Sciatic nerve (tissue), 2 donors: ENCODE data around the gene REEP6. TPM values are rescaled to one million over a fixed set of nuclear protein-coding genes. Genes with fewer than 3 reads are reported as not detected.

Source experiments
- ATAC-seq: fragments of 200-7000 bp; cut with Tn5 transposase; one replicate; pipeline ENCODE4 v1.9.1; 2020; ENCODE audit warnings: mild to moderate bottlenecking, moderate library complexity
- DNase-seq: peaks from one replicate; pipeline ENCODE4 v3.0.0-alpha.2; 2020; ENCODE audit warnings: low spot score
- intact Hi-C: fragments of 100-400 bp; cut with DNase I; formaldehyde crosslinking; loops from one replicate; pipeline ENCODE4 v1.14.2; 2022
- total RNA-seq: library from RNA; stranded (reverse); fragmentation: NEBNext Ultra II Directional; extraction: Animal tissue kit (Norgen Biotek cat#: 25700); gene quantifications from one replicate; pipeline ENCODE4 v1.2.1, GENCODE V29; 2021
- donor health status: DM: no; HTN: no; CAD: no.
- donor health status: DM: no; HTN: no; CAD: no.

REEP6 gene
- total RNA-seq, 1 donor from 2014 or later, result 3.9 TPM

DNA sequence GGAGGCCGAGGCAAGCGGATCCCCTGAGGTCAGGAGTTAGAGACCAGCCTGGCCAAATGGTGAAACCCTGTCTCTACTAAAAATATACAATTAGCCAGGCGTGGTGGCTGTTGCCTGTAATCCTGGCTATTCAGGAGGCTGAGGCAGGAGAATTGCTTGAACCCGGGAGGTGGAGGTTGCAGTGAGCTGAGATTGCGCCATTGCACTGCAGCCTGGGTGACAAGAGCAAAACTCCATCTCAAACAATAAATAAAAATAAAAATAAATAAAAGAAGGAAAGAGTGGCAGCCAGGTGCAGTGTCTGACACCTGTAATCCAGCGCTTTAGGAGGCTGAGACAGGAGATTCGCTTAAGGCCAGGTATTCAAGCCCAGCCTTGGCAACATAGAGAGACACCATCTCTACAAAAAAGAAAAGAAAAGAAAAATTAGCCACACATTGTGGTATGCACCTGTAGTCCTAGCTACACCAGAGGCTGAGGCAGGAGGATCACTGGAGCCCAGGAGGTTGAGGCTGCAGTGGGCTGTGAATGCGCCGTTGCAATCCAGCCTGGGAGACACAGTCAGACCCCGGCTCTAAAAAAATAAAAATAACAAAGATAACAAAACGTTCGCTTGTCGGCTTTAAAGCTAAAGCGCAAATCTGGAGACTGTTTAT lies 11.6 kb downstream of the REEP6 start:
- intact Hi-C loops, result no loop called here
- DNase-seq (no peak), ATAC-seq (no peak)

DNA sequence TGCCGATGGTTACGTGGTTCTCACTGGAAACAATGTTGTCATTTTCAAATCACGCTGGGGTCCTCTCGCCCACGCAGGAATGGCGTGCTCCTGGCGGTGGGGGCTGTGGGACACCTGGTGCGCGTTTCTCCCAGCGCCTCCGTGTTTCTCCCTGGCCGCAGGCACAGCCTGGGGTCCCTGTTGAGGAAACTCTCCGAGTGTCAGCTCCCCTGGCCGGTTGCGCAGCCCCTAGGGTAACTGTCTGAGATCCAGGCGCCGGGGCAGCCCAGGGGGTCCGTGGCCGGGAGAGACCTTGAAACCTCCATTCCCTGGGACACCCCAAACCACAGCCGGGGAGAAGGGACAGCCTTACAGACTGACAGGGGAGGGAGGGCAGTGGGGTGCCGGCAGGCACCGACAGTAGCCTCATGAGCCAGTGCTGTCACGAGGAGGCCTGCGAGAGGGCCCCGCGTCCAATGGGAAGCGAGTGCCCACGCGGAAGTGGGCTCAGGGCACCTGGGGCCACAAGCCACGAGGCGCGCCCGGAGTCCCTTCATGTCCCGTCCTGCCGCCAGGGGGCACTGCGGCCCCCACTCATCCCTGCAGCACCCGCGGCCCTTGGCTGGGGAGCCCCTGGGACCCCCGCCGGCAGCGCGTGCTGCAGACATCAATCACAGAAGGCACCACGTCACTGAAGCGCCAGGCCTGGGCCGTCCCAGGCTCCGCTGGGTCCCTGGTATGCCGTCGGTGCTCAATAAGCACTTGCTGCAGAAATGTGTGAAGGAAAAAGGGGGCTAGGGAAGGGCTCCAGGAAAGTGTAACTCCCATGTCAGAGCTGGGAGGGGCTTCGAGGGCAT lies 12.3 kb downstream of the REEP6 start:
- ATAC-seq (peak; percentile 4), DNase-seq (no peak)
- intact Hi-C loops, result no loop called here

DNA sequence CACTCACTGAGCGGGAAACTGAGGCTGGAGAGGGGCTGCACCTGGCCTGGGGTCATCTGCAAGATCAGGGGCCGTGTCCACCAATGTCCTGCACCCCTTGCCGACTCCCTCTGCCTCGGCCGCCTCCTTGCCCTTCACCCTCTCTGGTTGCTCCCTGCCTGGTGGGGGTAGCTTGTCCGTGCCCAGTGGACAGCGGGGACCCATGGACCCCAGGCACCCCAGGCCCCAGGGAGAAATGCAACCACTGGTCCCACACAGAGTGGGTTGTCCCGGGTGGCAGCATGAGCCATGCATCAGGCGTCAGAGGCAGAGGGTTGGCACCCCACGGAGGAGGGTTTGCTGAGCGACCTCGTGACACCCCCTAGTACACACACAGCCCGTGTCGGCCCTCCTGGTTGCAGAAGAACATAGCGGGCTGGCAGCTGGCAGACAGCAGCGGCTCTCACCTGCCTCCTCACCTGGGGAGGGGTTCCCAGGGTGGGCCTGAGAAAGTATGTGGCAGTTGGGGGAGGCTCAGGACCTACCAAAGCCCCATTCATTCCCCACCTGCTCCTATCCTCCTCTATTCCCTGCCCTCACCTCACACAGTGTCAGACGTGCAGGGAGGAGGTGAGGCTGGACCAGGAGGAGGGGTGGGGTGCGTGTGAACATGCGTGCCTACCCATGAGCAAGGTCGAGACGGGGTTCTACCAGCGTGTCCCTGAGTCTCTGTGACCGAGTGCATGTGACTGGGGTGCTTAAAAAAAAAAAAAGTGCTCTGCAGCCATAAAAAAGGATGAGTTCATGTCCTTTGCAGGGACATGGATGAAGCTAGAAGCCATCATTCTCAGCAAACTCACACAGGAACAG lies 13.2 kb downstream of the REEP6 start:
- ATAC-seq (no peak), DNase-seq (no peak)
- intact Hi-C loops, result no loop called here

DNA sequence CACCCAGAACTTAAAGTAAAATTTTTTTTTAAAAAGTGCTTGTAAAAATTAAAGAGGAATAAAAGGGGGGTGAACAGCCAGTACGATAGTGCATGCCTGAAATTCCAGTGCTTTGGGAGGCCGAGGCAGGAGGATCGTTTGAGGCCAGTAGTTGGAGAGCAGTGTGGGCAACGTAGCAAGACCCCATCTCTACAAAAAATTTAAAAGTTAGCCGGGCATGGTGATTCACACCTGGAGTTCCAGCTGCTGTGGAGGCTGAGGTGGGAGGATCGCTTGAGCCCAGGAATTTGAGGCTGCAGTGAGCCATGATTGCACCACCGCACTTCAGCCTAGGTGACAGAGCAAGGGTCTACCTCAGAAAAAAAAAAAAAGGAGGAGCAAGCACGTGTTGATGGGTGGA lies 14.0 kb downstream of the REEP6 start:
- intact Hi-C loops, result no loop called here
- ATAC-seq (no peak), DNase-seq (no peak)

DNA sequence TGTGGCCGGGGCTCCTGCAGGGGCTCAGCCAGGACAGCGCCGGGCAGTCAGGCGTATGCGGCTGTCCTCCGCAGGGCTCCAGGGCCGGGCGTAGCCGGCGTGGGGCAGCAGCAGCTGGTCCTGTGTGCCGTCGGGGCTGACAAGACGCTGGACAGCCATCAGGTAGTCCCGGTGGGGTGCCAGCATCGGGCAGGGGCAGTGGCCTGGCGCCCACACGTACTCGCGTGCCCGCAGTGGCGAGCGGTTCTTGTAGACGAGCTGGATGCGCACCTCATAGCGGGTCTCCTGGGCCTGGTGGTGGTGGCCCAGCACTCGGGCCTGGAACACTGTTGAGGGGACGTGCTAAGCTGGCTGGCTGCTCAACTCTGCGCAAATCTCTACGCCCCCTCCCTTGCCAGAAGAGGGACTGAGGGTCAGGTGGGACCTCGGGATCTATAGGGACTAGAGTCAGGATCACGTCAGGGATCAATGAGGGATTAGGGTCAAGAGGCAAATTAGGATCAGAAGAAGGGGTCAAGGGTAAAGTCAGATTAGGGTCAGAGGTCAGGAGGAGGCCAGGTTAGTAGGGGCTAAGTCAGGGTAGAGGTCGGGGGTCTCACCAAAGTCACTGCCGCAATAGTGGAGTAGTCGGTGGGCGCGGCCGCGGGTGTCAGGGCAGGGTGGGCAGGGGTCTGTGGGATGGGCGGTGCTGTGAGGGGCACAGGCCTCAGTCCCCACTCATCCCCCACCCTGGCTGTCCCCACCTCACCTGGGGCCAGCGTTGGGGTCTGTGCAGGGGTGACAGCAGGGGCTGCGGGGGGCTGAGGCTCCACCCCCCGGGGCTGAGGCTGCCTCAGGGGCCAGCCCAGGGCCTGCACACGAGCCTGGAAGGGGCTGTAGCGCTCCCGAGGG lies 15.3 kb downstream of the REEP6 start:
- DNase-seq, result no peak
- ATAC-seq, result no peak
- intact Hi-C loops, result no loop called here

DNA sequence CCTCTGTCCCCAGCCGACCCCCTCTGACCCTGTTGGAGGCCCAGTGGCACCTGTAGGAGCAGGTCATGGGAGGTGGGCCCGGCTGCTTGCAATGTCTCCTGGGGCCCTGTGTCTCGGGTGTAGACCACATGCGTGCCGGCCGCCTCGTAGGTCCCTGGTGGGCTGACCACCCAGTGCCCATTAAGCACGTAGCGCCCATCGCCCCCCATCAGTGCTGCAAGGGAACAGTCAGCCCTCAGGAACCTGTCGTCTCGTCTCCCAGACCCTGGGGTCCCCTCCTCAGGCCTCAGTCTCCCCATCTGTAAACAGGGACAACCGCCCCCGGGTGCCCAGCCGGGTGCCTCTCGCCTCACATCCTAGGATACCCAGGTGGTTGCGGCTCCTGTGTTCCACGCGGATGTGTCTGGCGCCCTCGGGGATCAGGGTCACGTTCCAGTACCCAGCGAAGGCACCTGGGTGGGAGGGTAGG lies 16.2 kb downstream of the REEP6 start:
- intact Hi-C loops, result no loop called here
- ATAC-seq (no peak), DNase-seq (no peak)

DNA sequence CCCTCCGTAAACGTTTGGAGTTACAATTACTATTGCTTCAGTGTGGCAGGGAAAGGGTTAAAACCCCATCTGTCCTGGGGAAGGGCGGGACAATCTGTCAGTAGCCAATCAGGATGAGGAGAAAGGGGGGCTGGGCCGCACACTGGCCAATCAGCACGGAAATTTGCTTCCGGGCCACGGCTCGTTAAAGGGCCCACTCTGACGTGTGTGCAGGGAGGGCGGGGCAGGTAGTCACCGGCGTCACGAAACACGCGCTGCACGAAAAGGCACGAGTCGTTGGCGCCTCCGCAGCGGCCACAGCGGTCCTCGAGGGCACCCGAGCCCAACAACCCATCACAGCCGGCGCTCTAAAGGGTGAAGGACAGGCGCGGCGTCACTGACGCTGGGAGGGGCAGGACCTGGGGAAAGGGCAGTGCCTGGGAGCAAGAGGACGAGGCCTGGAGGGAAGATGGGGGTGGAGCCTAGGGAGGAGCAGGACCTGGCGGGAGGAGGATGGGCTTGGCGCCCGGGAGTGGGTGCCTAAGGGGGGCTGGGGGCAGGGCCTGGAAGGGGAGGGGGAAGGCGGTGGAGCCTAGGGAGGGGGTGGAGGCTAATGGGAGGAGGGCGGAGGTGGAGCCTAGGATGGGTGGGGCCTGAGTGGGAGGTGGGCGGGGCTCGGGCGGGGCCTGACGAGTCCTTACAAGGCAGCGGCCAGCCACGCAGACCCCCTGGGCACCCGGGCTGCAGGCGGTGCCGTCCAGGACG lies 17.0 kb downstream of the REEP6 start:
- intact Hi-C loops, result no loop called here
- peak; percentile 96 for DNase-seq
- peak; percentile 94 for ATAC-seq

DNA sequence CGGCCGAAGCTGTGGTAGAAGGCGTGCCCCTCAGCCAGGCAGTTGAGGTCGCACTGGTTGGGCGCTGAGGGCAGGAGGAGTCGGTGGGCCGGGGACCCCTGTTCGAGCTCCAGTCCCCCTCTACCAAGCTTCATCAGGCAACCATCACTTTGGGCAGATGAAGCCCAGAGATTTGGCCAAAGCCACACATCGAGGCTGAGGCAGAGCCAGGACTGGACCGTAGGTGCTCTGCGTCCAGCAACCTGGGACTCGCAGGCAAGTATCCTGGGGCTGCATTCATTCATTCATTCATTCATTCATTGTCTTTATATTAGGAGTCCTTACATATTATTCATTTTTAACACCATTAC lies 17.5 kb downstream of the REEP6 start:
- ATAC-seq, result no peak
- DNase-seq, result no peak
- intact Hi-C loops, result no loop called here

DNA sequence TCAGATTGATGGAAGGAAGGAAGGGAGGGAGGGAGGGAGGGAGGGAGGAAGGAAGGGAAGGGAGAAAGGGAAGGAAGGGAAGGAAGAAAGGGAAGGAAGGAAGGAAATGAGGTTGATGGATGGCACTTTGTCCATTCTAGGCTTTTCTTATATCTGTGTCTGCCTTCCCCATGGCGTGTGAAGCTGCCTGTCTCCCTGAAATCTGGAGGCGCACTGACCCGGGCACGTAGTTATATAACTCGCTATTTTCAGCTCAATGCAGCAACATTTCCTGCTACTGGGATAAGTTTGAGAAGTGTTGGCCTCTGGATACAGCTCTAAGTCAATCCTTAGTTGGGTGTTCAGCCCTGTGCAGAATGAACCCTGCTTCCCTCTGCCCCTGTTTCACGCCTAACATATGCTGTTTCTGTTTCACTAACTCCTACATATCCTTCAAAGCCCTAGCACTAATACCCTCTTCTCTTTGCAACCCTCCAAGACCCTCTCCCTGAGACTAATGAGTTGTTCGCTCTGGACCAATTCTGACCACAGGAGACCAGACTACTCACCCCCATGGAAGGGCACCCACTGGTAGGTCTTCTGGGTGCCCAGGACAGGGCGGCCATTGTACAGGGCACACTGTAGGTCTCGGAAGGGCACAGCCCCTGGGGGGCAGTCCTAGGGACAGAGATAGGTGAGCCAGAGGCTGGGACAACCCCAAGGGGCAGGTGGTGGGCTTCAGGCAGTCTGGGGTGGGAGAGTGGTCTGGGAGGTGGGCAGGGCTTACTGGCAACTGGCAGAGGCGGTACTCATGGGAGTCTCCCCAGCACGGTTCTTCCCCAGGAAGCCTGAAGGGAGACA lies 18.8 kb downstream of the REEP6 start:
- ATAC-seq, result no peak
- intact Hi-C loops, result no loop called here

DNA sequence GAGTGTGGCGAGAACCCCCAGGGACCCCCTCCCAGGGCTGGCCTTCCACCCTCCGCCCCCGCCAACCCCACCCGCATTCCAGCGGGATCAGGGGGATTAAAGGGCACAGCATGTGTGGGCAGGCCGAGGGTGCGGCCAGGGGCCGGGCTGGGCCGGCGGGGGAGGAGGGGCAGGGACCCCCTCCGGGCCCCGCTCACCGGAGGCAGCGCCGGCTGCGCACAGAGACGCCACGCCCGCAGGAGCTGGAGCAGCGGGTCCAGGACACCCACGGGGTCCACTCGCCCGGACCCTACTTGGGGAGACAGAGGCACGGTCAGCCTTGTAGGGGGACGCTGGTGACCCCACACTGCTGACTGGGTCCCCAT lies 19.4 kb downstream of the REEP6 start:
- ATAC-seq, result no peak
- no peak for DNase-seq
- intact Hi-C loops, result no loop called here

More for the DNA sequence above, 18.8 kb downstream of the REEP6 start:
- DNase-seq, result no peak

DNA sequence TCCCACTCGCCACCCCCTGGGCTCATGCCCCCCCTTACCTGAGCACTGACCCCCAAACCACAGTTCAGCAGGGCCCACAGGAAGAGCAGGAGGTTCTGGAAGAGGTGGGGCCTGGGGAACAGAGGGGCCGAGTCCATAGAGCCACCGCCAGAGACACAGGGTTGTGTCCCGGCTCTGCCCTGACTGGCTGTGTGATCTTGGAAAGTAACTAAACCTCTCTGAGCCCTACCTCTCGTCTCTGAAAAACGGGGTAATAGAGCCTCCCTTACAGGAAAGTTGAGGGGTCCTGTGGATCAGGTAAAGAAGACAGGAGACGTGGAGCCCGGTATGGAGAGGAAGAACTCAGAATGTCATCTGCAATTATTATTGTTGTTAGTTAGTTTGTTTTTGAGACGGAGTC lies 19.8 kb downstream of the REEP6 start:
- DNase-seq, result no peak
- intact Hi-C loops, result no loop called here
- no peak for ATAC-seq

DNA sequence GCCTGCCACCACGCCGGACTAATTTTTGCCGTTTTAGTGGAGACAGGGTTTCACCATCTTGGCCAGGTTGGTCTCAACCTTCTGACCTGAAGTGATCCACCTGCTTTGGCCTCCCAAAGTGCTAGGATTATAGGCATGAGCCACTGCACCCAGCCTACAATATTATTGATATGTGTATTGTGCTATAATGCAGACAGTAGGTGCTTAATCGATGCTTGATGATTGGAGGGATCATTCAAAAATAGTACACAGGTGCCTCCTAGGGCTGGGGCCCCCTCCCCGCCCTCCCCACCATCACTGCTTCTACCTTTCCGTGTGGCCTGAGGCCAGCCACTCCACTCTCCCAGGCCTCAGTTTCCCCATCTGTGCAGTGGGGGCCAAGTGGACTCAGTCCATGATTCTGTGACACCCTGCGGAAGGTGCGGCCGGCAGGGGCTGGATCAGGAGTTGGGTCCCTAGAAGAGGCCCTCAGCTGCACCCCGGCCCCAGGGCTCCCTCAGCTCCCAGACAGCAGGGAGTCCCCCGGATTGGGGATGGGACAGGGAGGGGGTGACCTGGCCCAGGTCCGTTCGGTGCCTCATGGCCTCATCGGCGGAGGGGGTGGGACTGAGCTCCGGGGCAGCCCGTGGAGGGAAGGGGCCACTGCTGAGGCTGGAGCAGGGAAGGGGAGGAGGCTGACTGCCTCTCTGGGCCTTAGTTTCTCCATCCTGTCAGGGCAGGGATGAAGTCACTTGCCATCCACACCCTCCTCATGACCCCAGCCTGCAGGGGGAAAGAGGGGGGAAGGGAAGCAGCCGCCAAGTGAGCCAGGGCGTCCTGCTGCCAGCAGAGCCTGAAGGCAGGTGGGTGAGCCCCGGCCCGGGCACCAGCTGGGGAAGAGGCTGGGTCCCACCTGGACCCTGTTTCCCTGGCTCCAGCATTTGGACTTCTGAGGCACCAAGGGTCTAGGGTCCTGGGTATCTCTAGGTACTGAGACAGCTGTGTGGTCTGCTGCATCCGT lies 20.6 kb downstream of the REEP6 start:
- intact Hi-C loops, result no loop called here
- no peak for ATAC-seq
- DNase-seq, result no peak

DNA sequence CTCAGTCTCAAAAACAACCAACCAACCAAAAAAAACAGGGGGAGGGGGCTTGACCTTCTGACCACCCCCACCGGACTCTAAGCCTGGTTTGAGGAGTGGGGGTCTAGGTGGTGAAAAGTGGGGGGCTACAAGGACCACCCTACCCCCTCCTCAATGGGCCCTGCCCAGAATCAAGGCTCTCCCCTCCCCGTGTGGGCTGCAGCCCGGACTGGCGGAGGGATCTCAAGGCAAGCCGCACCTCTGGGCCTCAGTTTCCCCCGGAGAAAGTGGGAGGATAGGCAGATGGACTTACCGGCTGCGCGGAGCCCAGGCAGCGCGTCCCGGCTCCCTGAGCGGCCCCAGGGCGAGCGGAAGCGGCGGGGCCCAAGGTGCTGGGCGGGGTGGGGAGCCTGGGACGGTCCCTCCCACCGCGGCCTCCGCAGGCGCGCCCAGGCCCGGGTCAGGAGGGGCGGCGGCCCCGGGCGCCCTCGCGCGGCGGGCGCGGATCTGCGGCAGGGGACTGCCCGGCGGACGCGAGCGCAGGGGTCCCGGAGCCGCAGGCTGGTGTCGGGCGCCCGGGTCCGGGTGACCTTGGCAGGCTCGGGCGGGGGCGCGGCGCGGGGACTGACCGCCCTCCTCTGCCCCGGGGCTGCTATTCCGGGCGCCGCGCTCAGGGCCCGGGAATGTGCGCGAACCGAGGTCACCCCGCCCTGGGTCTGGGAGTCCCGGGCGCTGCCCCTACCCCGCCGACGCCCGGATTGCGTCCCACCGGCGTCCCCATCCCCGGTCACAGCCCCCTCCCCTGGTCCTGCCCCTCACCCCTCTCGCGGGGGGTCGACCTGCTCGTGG lies 21.9 kb downstream of the REEP6 start, which contains the start of gene ADAMTSL5:
TSS of gene ADAMTSL5 (minus strand) at position 349 of the 828 bp plus-strand sequence. CDS start 2,076 bp downstream, outside the sequence.
- intact Hi-C loops, result no loop called here
- ATAC-seq (peak; percentile 39), DNase-seq (no peak)

DNA sequence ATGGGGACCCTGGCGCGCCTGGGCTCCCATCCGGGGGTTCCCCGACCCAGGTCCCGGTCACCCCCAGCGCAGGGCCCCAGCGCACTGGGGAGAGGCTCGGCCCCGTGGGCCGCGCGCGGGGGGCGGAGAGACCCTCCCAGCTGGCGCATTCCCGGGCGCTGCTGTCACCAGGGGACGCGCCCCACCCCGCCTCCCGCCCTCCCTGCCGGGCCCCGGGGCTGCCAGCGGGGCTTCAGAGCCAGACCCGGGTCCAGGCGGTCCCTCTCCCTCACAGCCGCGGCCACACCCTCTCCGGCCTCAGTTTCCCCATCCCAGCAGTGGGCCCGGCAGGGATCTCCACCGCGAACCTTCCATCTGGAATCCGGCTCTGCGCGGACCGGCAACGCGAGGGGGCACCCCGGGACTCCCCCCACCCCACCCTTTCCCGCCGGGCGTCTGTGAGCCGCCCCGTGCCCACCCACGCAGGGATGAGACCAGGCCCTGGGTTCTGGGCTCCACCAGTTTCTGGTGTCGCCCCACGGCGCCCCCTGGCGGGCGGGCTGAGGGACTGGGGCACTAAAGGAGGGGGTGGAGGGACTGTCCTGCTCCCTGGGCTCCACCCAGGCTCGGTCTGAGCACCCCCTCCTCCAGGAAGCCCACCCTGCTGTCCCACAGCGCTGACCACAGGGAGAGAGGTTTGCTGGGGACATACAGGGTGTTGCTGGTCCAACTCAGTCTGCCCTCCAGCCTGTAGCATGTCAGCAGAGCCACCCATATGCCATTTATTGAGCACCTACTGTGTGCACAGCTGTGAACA lies 22.7 kb downstream of the REEP6 start:
- intact Hi-C loops, result no loop called here
- DNase-seq (no peak), ATAC-seq (peak; percentile 18)

DNA sequence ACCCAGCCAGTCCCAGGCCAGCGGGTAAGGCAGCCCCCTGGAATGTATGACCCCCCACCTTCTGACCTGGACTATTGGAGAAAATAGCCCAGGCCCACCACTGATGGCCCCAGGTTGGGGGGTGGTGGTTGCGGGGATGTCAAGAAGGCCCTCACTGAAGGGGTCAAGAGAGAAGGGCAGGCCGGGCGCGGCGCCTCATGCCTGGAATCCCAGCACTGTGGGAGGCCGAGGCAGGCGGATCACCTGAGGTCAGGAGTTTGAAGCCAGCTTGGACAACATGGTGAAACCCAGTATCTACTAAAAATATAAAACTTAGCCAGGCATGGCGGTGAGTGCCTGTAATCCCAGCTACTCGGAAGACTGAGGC lies 23.3 kb downstream of the REEP6 start:
- DNase-seq (no peak), ATAC-seq (no peak)
- intact Hi-C loops, result no loop called here
